Measurements from ENCODE around the gene HDAC1. TPM values are rescaled to one million over a fixed set of nuclear protein-coding genes. Genes with fewer than 3 reads are reported as not detected.
"Not testable (repeated sequence)": the region's sequence is repeated elsewhere in the genome, so short reads cannot be mapped to it uniquely, and the experiment has no call there.

Gene HDAC1
- total and polyA plus RNA-seq, 10 of the 15 experiments (the other 5 are each of a cell fraction or from before 2014, with no cell fraction given) = 147 to 331 (median 168) TPM

DNA sequence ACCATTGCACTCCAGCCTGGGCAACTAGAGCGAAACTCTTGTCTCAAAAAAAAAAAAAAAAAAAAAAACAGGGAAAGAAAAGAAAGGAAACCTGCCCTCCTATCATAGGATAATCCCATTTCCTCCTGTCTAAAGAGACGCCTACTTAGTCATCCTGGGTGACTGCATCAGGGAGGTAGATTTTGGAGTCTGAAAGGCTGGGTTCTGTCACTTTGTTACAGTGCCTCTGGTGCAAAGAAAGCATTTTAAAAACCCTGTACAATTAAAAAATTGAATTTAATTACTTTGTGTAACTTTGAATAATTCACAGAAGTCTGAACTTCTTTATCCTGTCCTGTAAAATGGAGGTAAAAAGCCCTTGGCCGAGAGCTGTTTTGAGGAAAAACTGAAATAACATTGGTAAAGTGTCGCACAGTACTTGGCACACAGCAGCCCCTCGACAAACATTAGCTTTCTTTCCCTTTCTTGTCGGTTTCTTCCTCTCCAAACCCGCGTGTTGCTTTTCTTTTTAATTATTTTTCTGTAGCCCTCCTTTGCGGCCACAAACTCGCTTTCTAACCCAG is 657 bp upstream of the HDAC1 start (continued):
- 0 out of 2 replicates have a peak, but pooled peaks have one; percentile 36 for TF ChIP-seq ZBTB40 (IDR thresholded peaks at IDR 0.05; ENCODE audit: borderline replicate concordance)
- TF ChIP-seq CHD1 (IDR thresholded peaks at IDR 0.05; ENCODE audit: low read depth, low read length) = no peak
- no peak for TF ChIP-seq STAT1 (conservative IDR thresholded peaks at IDR 0.05)
- TF ChIP-seq ZNF274 (IDR thresholded peaks at IDR 0.05; ENCODE audit: insufficient read depth, insufficient read length) = no peak

GRCh38 chr1:32298211-32298610 is 6.3 kb downstream of the HDAC1 start:
- H3K9me3 ChIP-seq (replicated peaks; ENCODE audit: control insufficient read depth, insufficient read depth, low read length); H2AFZ ChIP-seq (ENCODE audit: control insufficient read depth, low read depth, low read length); FAIRE-seq; intact Hi-C loops (cut with micrococcal nuclease; ENCODE audit: unreplicated experiment); H3K27ac ChIP-seq (ENCODE audit: control insufficient read depth, insufficient read depth); RAD21 ChIA-PET (ENCODE audit: unreplicated experiment); H4K20me1 ChIP-seq (ENCODE audit: control insufficient read depth, insufficient read depth); H3K4me1 ChIP-seq (ENCODE audit: control insufficient read depth, insufficient read depth, low read length); H3K4me2 ChIP-seq (ENCODE audit: control insufficient read depth, insufficient read depth); ATAC-seq; in situ Hi-C loops (cut with MboI); BruUV-seq (replicated peaks); H3K27me3 ChIP-seq (replicated peaks in 1 of 2; ENCODE audit: control insufficient read depth in 2 of 2, insufficient read depth in 2 of 2, low read length in 1 of 2); H3K9ac ChIP-seq (ENCODE audit: control insufficient read depth, insufficient read depth, low read length); DNase-seq (ENCODE audit: low read depth, low spot score): not testable (repeated sequence)
- WGBS (ENCODE audit: insufficient coverage, insufficient replicate concordance, low lambda C conversion rate, missing lambda C conversion rate) = 96% methylated on average over 16 of the region's 16 CpGs
- Histone ChIP-seq H3K79me2 (ENCODE audit: control insufficient read depth, insufficient read depth, low read length) (peaks cover 73% of the 10 kb centered on the region), H3K4me3 (0 out of 2 replicates have a peak overlapping the region, but pooled peaks have one; percentile 2), H3K36me3 (ENCODE audit: control insufficient read depth in 2 of 2, insufficient read depth in 2 of 2, low read length in 1 of 2) (peaks cover 7 to 26% of the 10 kb centered on the region in 2 experiments; a peak in 3 of 4 replicates)
- ChIA-PET CTCF (interaction anchor here (0.9 to 2.1 kb wide), 3 partner anchors 18 to 82 kb away, joined by 3 to 5 read pairs (median 5); no protein-coding TSS in a partner anchor), SMC1A (ENCODE audit: uncharacterized antibody, unreplicated experiment) (interaction anchor here (2.4 kb wide), 1 partner anchor 10 kb away, joined by 12 read pairs; no protein-coding TSS in a partner anchor), POLR2A (interaction anchor here (0.5 to 0.7 kb wide), 3 partner anchors 42 to 514 kb away, joined by 3 to 5 read pairs (median 4); no protein-coding TSS in a partner anchor)

All from GM12878 (cell line).